ENCODE results near the gene L3MBTL1.

- TF ChIP-seq CTCF (IDR thresholded peaks at IDR 0.05) = no peak
- TF ChIP-seq POLR2AphosphoS5 (IDR thresholded peaks at IDR 0.05) = no peak
- no peak for TF ChIP-seq EP300 (IDR thresholded peaks at IDR 0.05; ENCODE audit: low read depth)
- TF ChIP-seq POLR2A (IDR thresholded peaks at IDR 0.05) = no peak
Observed at GRCh38 chr20:43492101-43492500, 15.4 kb upstream of the L3MBTL1 start.
